ENCODE results near the gene IGFBP4. TPM values are rescaled to one million over a fixed set of nuclear protein-coding genes. Genes with fewer than 3 reads are reported as not detected.

IGFBP4 gene
- total and polyA plus RNA-seq, 2 of the 4 experiments (the other 2 are of a cell fraction) = 308 to 1,187 TPM

- H4K91ac ChIP-seq (ENCODE audit: insufficient read depth, low read depth, low read length) = no peak overlapping the region
- no peak; the same call in 1 of the 2 replicates for ATAC-seq (ENCODE audit: low read depth)
- no peak overlapping the region for H3K27ac ChIP-seq (ENCODE audit: insufficient read depth, low read length)
- in situ Hi-C loops (cut with MboI; ENCODE audit: low sequenced_read_pairs) (no loop called here), intact Hi-C loops (cut with micrococcal nuclease) (no loop called here), dilution Hi-C loops (cut with HindIII; ENCODE audit: low sequenced_read_pairs, unreplicated experiment) (no loop called here)
- no peak overlapping the region for H3K4ac ChIP-seq (ENCODE audit: low read depth, low read length)
- no peak overlapping the region for H3K9ac ChIP-seq (ENCODE audit: low read depth, low read length)
- H3K14ac ChIP-seq (replicated peaks; ENCODE audit: low read depth, low read length) = no peak overlapping the region
- peak overlapping the region; percentile 47 for H2AFZ ChIP-seq (replicated peaks; ENCODE audit: low read length, poor library complexity)
- H3K79me1 ChIP-seq (ENCODE audit: low read depth in 1 of 2, low read length in 2 of 2) = 0 out of 4 replicates have a peak, but pooled peaks cover 0 to 3% of the 10 kb centered on the region in 2 experiments
- POLR2A ChIA-PET (ENCODE audit: unreplicated experiment) = no interaction called here
- 84% methylated on average over 4 of the region's 5 CpGs; no CpG with 5 or more reads in 1 of the 2 experiments for WGBS, 2 experiments (ENCODE audit: extremely low coverage in 2 of 2, insufficient read length in 1 of 2)
- H3K9me1 ChIP-seq (ENCODE audit: insufficient read depth, low read length) = peaks cover 15% of the 10 kb centered on the region
- peak overlapping the region; percentile 21 for H2AK9ac ChIP-seq (replicated peaks; ENCODE audit: low read depth, low read length, poor library complexity)
- peaks cover under 1% of the 10 kb centered on the region for H3K36me3 ChIP-seq (ENCODE audit: control insufficient read depth, insufficient read depth, low read length)
- no peak overlapping the region for H2BK5ac ChIP-seq (ENCODE audit: low read depth, low read length, poor library complexity, severe bottlenecking)
- H4K8ac ChIP-seq (ENCODE audit: low read depth in 2 of 2, low read length in 2 of 2) = no peak overlapping the region
- H4K20me1 ChIP-seq (ENCODE audit: insufficient read depth, low read length) = peaks cover 8% of the 10 kb centered on the region; the same call in 1 of the 2 replicates
- no peak overlapping the region for H3K4me2 ChIP-seq (ENCODE audit: low read depth, low read length)
- peaks cover 2% of the 10 kb centered on the region; the same call in 1 of the 2 replicates for H3K4me1 ChIP-seq (ENCODE audit: control insufficient read depth, insufficient read depth, low read length)
- no peak overlapping the region for H2BK120ac ChIP-seq (ENCODE audit: low read depth, low read length)
- CTCF ChIA-PET = interaction anchor here (0.9 kb wide), 1 partner anchor 37 kb away, joined by 3 read pairs; no protein-coding TSS in a partner anchor
- no peak overlapping the region for H3K23ac ChIP-seq (ENCODE audit: low read depth, low read length)
- H2BK20ac ChIP-seq (ENCODE audit: low read depth, low read length) = 0 out of 2 replicates have a peak overlapping the region, but pooled peaks have one; percentile 47
- no peaks in the 10 kb centered on the region for H3K27me3 ChIP-seq (ENCODE audit: control insufficient read depth, insufficient read depth, low read length)
- H2BK15ac ChIP-seq (ENCODE audit: low read depth, low read length) = no peak overlapping the region
- H3K9me3 ChIP-seq (ENCODE audit: control insufficient read depth, insufficient read depth, low read length) = no peaks in the 10 kb centered on the region
- TF ChIP-seq CEBPB (IDR thresholded peaks at IDR 0.05; ENCODE audit: low read depth, low read length) (no peak), RAD21 (IDR thresholded peaks at IDR 0.05; ENCODE audit: low read length) (no peak), USF2 (IDR thresholded peaks at IDR 0.05; ENCODE audit: low read depth, low read length) (no peak), RFX5 (IDR thresholded peaks at IDR 0.05; ENCODE audit: low read depth, low read length) (no peak), MAFK (IDR thresholded peaks at IDR 0.05; ENCODE audit: low read depth, low read length) (no peak), BHLHE40 (IDR thresholded peaks at IDR 0.05; ENCODE audit: low read depth, low read length) (no peak), POLR2A (IDR thresholded peaks at IDR 0.05; ENCODE audit: low read depth, low read length) (peak; percentile 45; the same call in 1 of the 2 replicates)
- BruUV-seq (replicated peaks) = no TSS peak
- H4K5ac ChIP-seq (ENCODE audit: low read depth, low read length) = no peak overlapping the region
- H3K56ac ChIP-seq (ENCODE audit: extremely low read depth, insufficient read depth, low read length) = no peak overlapping the region
- no peak overlapping the region for H2AK5ac ChIP-seq (ENCODE audit: low read depth, low read length)
- H3K4me3 ChIP-seq (ENCODE audit: insufficient read depth, low read depth, low read length) = no peak overlapping the region
- no peak for DNase-seq
- no peak overlapping the region for H3K18ac ChIP-seq (ENCODE audit: low read depth, low read length)
Observed at GRCh38 chr17:40464392-40464855, 21.2 kb downstream of the IGFBP4 start.
